H9 (cell line): ENCODE measurements around the gene CD320. TPM values are rescaled to one million over a fixed set of nuclear protein-coding genes. Genes with fewer than 3 reads are reported as not detected.

ENCODE experiments used
- DNase-seq: peaks from one replicate; pipeline ENCODE4 v3.0.0-alpha.2; 2017
- H2AFZ ChIP-seq: one replicate; pipeline ENCODE4 v1.6.1; 2013; ENCODE audit warnings: mild to moderate bottlenecking, low read length, control low read depth, moderate library complexity
- H2AK5ac ChIP-seq: 2 replicates; pipeline ENCODE4 v1.6.1; 2013; ENCODE audit warnings: low read length, control low read depth, mixed read lengths; ENCODE audit not compliant: insufficient read length
- H2BK120ac ChIP-seq: one replicate; pipeline ENCODE4 v1.6.1; 2013; ENCODE audit warnings: low read depth, mild to moderate bottlenecking, low read length, control low read depth, inconsistent platforms; ENCODE audit not compliant: poor library complexity, severe bottlenecking
- H2BK12ac ChIP-seq: 2 replicates; pipeline ENCODE4 v1.6.1; 2013; ENCODE audit warnings: low read length, control low read depth, mixed read lengths, low read depth; ENCODE audit not compliant: insufficient read length
- H2BK15ac ChIP-seq: 2 replicates; pipeline ENCODE4 v1.6.1; 2013; ENCODE audit warnings: low read depth, low read length, control low read depth
- H2BK20ac ChIP-seq: one replicate; pipeline ENCODE4 v1.6.1; 2013; ENCODE audit warnings: low read depth, mild to moderate bottlenecking, low read length, control low read depth, inconsistent platforms; ENCODE audit not compliant: poor library complexity, severe bottlenecking
- H2BK5ac ChIP-seq: 2 replicates; pipeline ENCODE4 v1.6.1; 2013; ENCODE audit warnings: low read length, control low read depth, mixed read lengths; ENCODE audit not compliant: insufficient read length
- H3K14ac ChIP-seq: 2 replicates; pipeline ENCODE4 v1.6.1; 2013; ENCODE audit warnings: low read length, control low read depth; ENCODE audit not compliant: insufficient read depth
- H3K18ac ChIP-seq: 2 replicates; pipeline ENCODE4 v1.6.1; 2013; ENCODE audit warnings: low read depth, mild to moderate bottlenecking, mixed read lengths, low read length, control low read depth; ENCODE audit not compliant: insufficient read length
- H3K23ac ChIP-seq: 2 replicates; pipeline ENCODE4 v1.6.1; 2013; ENCODE audit warnings: low read length, control low read depth, mixed read lengths, low read depth; ENCODE audit not compliant: insufficient read length
- H3K23me2 ChIP-seq: 2 replicates; pipeline ENCODE4 v1.6.1; 2013; ENCODE audit warnings: low read depth, mild to moderate bottlenecking, mixed read lengths, low read length, control low read depth; ENCODE audit not compliant: insufficient read length, poor library complexity, severe bottlenecking
- H3K27ac ChIP-seq: 2 replicates; pipeline ENCODE4 v1.5.1; 2013; ENCODE audit warnings: low read length, control low read depth, mixed read lengths, low read depth; ENCODE audit not compliant: insufficient read length
- H3K27me3 ChIP-seq: 2 replicates; pipeline ENCODE4 v1.6.1; 2013; ENCODE audit warnings: low read length, control low read depth, inconsistent platforms; ENCODE audit not compliant: insufficient read depth
- H3K4ac ChIP-seq: 2 replicates; pipeline ENCODE4 v1.6.1; 2013; ENCODE audit warnings: low read depth, mild to moderate bottlenecking, control low read depth, inconsistent platforms, low read length, moderate library complexity
- H3K4me1 ChIP-seq: 2 replicates; pipeline ENCODE4 v1.6.1; 2013; ENCODE audit warnings: low read length, control low read depth, inconsistent platforms; ENCODE audit not compliant: insufficient read depth
- H3K4me2 ChIP-seq: 2 replicates; pipeline ENCODE4 v1.6.1; 2013; ENCODE audit warnings: low read length, control low read depth, mixed read lengths; ENCODE audit not compliant: insufficient read length, insufficient read depth
- H3K56ac ChIP-seq: 2 replicates; pipeline ENCODE4 v1.6.1; 2013; ENCODE audit warnings: low read depth, mild to moderate bottlenecking, mixed read lengths, low read length, control low read depth; ENCODE audit not compliant: insufficient read length
- H3K79me1 ChIP-seq: 2 replicates; pipeline ENCODE4 v1.6.1; 2013; ENCODE audit warnings: low read depth, mild to moderate bottlenecking, moderate library complexity, low read length, control low read depth, inconsistent platforms; ENCODE audit not compliant: insufficient read depth, poor library complexity, severe bottlenecking
- H3K79me2 ChIP-seq: 2 replicates; pipeline ENCODE4 v1.6.1; 2013; ENCODE audit warnings: low read length, control low read depth, inconsistent platforms; ENCODE audit not compliant: insufficient read depth
- H3K9ac ChIP-seq: 2 replicates; pipeline ENCODE4 v1.6.1; 2013; ENCODE audit warnings: low read length, control low read depth, mixed read lengths; ENCODE audit not compliant: insufficient read length; ENCODE audit errors: extremely low read depth
- H3K9me3 ChIP-seq: one replicate; pipeline ENCODE4 v1.6.1; 2013; ENCODE audit warnings: low read depth, low read length, inconsistent platforms; ENCODE audit not compliant: control insufficient read depth
- H3T11ph ChIP-seq: one replicate; pipeline ENCODE4 v1.6.1; 2013; ENCODE audit warnings: mild to moderate bottlenecking, low read length, control low read depth, inconsistent platforms
- H4K20me1 ChIP-seq: one replicate; pipeline ENCODE4 v1.6.1; 2013; ENCODE audit not compliant: control insufficient read depth, insufficient read length, insufficient read depth
- H4K5ac ChIP-seq: 2 replicates; pipeline ENCODE4 v1.6.1; 2013; ENCODE audit warnings: low read depth, mild to moderate bottlenecking, mixed read lengths, low read length, control low read depth; ENCODE audit not compliant: insufficient read length
- H4K8ac ChIP-seq: replicated peaks from 2 replicates; pipeline ENCODE4 v1.6.1; 2013; ENCODE audit warnings: low read length, control low read depth, mixed read lengths, low read depth; ENCODE audit not compliant: insufficient read length
- H4K91ac ChIP-seq: 2 replicates; pipeline ENCODE4 v1.6.1; 2013; ENCODE audit warnings: low read depth, mild to moderate bottlenecking, moderate library complexity, mixed read lengths, low read length, control low read depth; ENCODE audit not compliant: insufficient read length
- H3K27ac Mint-ChIP-seq, 3 experiments: 2 replicates in 2 of 3; 3 replicates in 1 of 3; pipeline ENCODE4 v1.8.0; 2020 to 2021; ENCODE audit warnings: mixed read lengths in 3 of 3, mild to moderate bottlenecking in 1 of 3, moderate library complexity in 1 of 3
- H3K27me3 Mint-ChIP-seq: 2 replicates; pipeline ENCODE4 v1.8.0; 2021; ENCODE audit warnings: low read depth, mild to moderate bottlenecking, moderate library complexity, mixed read lengths
- H3K36me3 Mint-ChIP-seq, 3 experiments: 2 replicates in 2 of 3; 3 replicates in 1 of 3; pipeline ENCODE4 v1.8.0; 2020 to 2021; ENCODE audit warnings: low read depth in 3 of 3, mixed read lengths in 3 of 3; ENCODE audit not compliant: insufficient read depth in 1 of 3
- H3K4me1 Mint-ChIP-seq, 2 experiments: 2 replicates each; pipeline ENCODE4 v1.8.0; 2020; ENCODE audit warnings: mixed read lengths in 2 of 2
- H3K4me3 Mint-ChIP-seq, 2 experiments: 2 replicates in 1 of 2; 3 replicates in 1 of 2; pipeline ENCODE4 v1.8.0; 2020 to 2021; ENCODE audit warnings: mild to moderate bottlenecking in 2 of 2, mixed read lengths in 2 of 2, moderate library complexity in 1 of 2
- H3K9me3 Mint-ChIP-seq, 2 experiments: 2 replicates in 1 of 2; 3 replicates in 1 of 2; pipeline ENCODE4 v1.8.0; 2020; ENCODE audit warnings: mild to moderate bottlenecking in 2 of 2, mixed read lengths in 2 of 2, moderate library complexity in 1 of 2
- WGBS: extraction: QIAGEN DNeasy Blood & Tissue Kit; methylation state at CpG from one replicate; pipeline ENCODE4 v1.1.7; 2013; ENCODE audit warnings: missing lambda C conversion rate, low lambda C conversion rate, mixed read lengths; ENCODE audit not compliant: insufficient read length; ENCODE audit errors: extremely low coverage; 5-methylcytosine and 5-hydroxymethylcytosine counted together
- total RNA-seq: library from RNA; stranded (reverse); gene quantifications from 2 replicates; pipeline ENCODE4 v1.2.1, GENCODE V29; 2021
- TF ChIP-seq, protein P1 (sequence below): fragments of 200-600 bp; sonication (generic); conservative IDR thresholded peaks from 3 replicates; pipeline ENCODE4 v1.8.0; 2021; ENCODE audit warnings: antibody characterized with exemption, mild to moderate bottlenecking

The CD320 gene
- total RNA-seq, 1 experiment from 2014 or later: 72.1 TPM

DNA sequence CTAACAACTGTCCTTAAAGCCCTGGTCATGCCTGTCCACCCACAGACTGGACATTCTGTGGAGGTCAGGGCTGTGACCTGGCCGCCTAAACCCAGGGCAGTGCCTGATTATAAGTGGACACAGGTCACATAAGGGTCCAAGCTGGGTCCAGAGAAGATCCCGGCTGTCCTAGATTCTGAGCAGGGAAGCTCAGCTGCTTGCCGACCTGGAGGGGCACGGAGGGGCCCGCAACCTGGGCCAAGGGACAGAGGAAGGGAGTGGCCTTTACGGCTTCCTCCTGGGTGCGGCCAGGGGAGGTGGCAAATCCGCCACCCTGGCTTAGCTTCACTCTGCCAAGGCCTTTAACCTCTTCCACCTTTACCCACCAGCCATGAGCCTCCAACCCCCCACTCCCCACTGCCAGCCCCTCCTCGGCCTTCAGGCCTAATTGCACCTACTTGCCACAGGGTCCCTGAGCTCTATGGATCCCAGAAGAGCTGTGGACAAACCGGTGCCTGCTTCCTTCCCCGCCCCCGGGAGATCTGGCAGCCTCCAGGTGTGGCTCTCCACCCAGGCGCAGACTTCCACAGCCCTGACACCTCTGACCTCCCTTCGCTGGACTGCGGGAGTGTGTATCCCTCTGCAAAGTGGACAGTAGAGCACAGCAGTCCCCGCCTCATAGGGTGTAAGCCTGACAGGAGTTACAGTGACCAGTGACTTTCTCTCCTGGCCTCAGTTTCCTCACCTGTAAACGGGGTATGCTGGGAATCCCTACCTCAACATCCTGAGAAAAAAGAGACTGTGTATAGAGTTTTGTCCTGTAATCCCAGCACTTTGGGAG, 1.7 kb downstream of the CD320 start:
- no peaks in the 10 kb centered on the region for H3K9me3 ChIP-seq
- no peak overlapping the region for H3K4me2 ChIP-seq
- H3K23ac ChIP-seq: no peak overlapping the region
- no peak overlapping the region for H3K56ac ChIP-seq
- no peak overlapping the region for H3K18ac ChIP-seq
- H3K27me3 ChIP-seq: no peaks in the 10 kb centered on the region
- no peak overlapping the region for H3K9ac ChIP-seq
- no peak overlapping the region for H4K5ac ChIP-seq
- H3K79me2 ChIP-seq: no peaks in the 10 kb centered on the region; the same call in 1 of the 2 replicates
- H2AK5ac ChIP-seq: no peak overlapping the region
- no peak overlapping the region for H3T11ph ChIP-seq
- H3K27me3 Mint-ChIP-seq: no peaks in the 10 kb centered on the region
- H2BK120ac ChIP-seq: no peak overlapping the region
- H2BK5ac ChIP-seq: no peak overlapping the region
- WGBS: no CpG with 5 or more reads among the region's 17 CpGs
- H2BK20ac ChIP-seq: no peak overlapping the region
- no peak overlapping the region for H3K27ac ChIP-seq
- H2AFZ ChIP-seq: no peak overlapping the region
- TF ChIP-seq, protein P1, sequence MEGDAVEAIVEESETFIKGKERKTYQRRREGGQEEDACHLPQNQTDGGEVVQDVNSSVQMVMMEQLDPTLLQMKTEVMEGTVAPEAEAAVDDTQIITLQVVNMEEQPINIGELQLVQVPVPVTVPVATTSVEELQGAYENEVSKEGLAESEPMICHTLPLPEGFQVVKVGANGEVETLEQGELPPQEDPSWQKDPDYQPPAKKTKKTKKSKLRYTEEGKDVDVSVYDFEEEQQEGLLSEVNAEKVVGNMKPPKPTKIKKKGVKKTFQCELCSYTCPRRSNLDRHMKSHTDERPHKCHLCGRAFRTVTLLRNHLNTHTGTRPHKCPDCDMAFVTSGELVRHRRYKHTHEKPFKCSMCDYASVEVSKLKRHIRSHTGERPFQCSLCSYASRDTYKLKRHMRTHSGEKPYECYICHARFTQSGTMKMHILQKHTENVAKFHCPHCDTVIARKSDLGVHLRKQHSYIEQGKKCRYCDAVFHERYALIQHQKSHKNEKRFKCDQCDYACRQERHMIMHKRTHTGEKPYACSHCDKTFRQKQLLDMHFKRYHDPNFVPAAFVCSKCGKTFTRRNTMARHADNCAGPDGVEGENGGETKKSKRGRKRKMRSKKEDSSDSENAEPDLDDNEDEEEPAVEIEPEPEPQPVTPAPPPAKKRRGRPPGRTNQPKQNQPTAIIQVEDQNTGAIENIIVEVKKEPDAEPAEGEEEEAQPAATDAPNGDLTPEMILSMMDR: no peak
- peaks cover 22 to 30% of the 10 kb centered on the region in 2 experiments for H3K4me1 Mint-ChIP-seq
- DNase-seq: no peak
- no peak overlapping the region for H2BK15ac ChIP-seq
- no peak overlapping the region for H4K91ac ChIP-seq
- peaks cover 28 to 41% (median 29%) of the 10 kb centered on the region in 3 experiments for H3K36me3 Mint-ChIP-seq
- no peaks in the 10 kb centered on the region for H3K4me1 ChIP-seq
- no peak overlapping the region for H4K8ac ChIP-seq
- H3K23me2 ChIP-seq: peaks cover 11% of the 10 kb centered on the region
- H3K4me3 Mint-ChIP-seq: peak overlapping the region; percentile 89 to 99
- no peak overlapping the region; a peak in 1 of 7 replicates for H3K27ac Mint-ChIP-seq
- H3K4ac ChIP-seq: no peak overlapping the region
- no peak overlapping the region for H3K14ac ChIP-seq
- no peak overlapping the region for H2BK12ac ChIP-seq
- no peaks in the 10 kb centered on the region for H3K79me1 ChIP-seq
- H3K9me3 Mint-ChIP-seq: no peaks in the 10 kb centered on the region
- H4K20me1 ChIP-seq: no peaks in the 10 kb centered on the region
